Tibial nerve (tissue), 4 donors: ENCODE data around the gene MYLIP.

Source experiments
- CTCF ChIP-seq, 5 experiments: fragments of 200-600 bp in 3 of 5; fragments of 450-650 bp in 2 of 5; sonication (generic) in 3 of 5; IDR thresholded peaks; one replicate each; pipeline ENCODE4 v1.5.1; 2016 to 2019; ENCODE audit warnings: antibody characterized with exemption in 5 of 5, mild to moderate bottlenecking in 3 of 5, moderate library complexity in 2 of 5
- EP300 ChIP-seq, 2 donors: sonication (generic); formaldehyde crosslinking; IDR thresholded peaks; one replicate each; pipeline ENCODE4 v1.6.1; 2017; ENCODE audit warnings: antibody characterized with exemption in 2 of 2, mild to moderate bottlenecking in 1 of 2
- POLR2A ChIP-seq, 2 donors: fragments of 450-650 bp; IDR thresholded peaks; one replicate each; pipeline ENCODE4 v1.6.1; 2017; ENCODE audit warnings: antibody characterized with exemption in 2 of 2, mild to moderate bottlenecking in 2 of 2, moderate library complexity in 2 of 2

GRCh38 chr6:16150098-16150497 is 21.2 kb downstream of the MYLIP start:
- TF ChIP-seq CTCF (IDR thresholded peaks at IDR 0.05) (no peak), POLR2A (IDR thresholded peaks at IDR 0.05) (no peak), EP300 (IDR thresholded peaks at IDR 0.05) (no peak)
